Hematopoietic multipotent progenitor cell treated with erythropoietin and hydrocortisone succinate and interleukin-3 and kit ligand, for 4 days (in vitro differentiated cells): Measurements from ENCODE around the gene IL20.

Source experiments
- DNase-seq: peaks from one replicate; pipeline ENCODE4 v3.0.0-alpha.2; 2015

Gene IL20

GRCh38 chr1:206905295-206906164 lies 40.1 kb downstream of the IL20 start:
- no peak for DNase-seq

- no peak for DNase-seq
Observed at GRCh38 chr1:206907304-206907991, 42.0 kb downstream of the IL20 start.

- DNase-seq = no peak
Observed at GRCh38 chr1:206908038-206908437, 42.6 kb downstream of the IL20 start.

- peak; percentile 38 for DNase-seq
Observed at GRCh38 chr1:206909161-206909882, 43.9 kb downstream of the IL20 start.

- DNase-seq = no peak
Observed at GRCh38 chr1:206909883-206910318, 44.5 kb downstream of the IL20 start.

GRCh38 chr1:206911064-206911663 lies 45.7 kb downstream of the IL20 start:
- peak; percentile 80 for DNase-seq

- DNase-seq = peak; percentile 91
Observed at GRCh38 chr1:206912445-206913095, 47.1 kb downstream of the IL20 start.

- DNase-seq = no peak
Observed at GRCh38 chr1:206913766-206914537, 48.5 kb downstream of the IL20 start.

- no peak for DNase-seq
Observed at GRCh38 chr1:206915030-206915735, 49.8 kb downstream of the IL20 start.

GRCh38 chr1:206916000-206916709 lies 50.7 kb downstream of the IL20 start:
- no peak for DNase-seq

- DNase-seq = no peak
Observed at GRCh38 chr1:206918076-206918475, 52.7 kb downstream of the IL20 start.
